Fibroblast of lung (primary cell): Measurements from ENCODE around the gene TPCN2. TPM values are rescaled to one million over a fixed set of nuclear protein-coding genes. Genes with fewer than 3 reads are reported as not detected.

Experiments
- DNase-seq, 2 donors: peaks; one replicate each; pipeline versions ENCODE4 v3.0.0 to v3.0.0-alpha.2; 2010; ENCODE audit warnings: low read depth in 2 of 2
- H2AFZ ChIP-seq: 2 replicates; pipeline ENCODE4 v1.5.1; 2012; ENCODE audit warnings: low read length, control low read depth, inconsistent platforms
- H3K27ac ChIP-seq: 2 replicates; pipeline ENCODE4 v1.5.1; 2011; ENCODE audit warnings: low read length, control low read depth; ENCODE audit not compliant: insufficient read depth
- H3K27me3 ChIP-seq: 2 replicates; pipeline ENCODE4 v1.5.1; 2011; ENCODE audit warnings: mild to moderate bottlenecking, low read length; ENCODE audit not compliant: control insufficient read depth, insufficient read depth
- H3K36me3 ChIP-seq: 2 replicates; pipeline ENCODE4 v1.5.1; 2011; ENCODE audit warnings: low read length; ENCODE audit not compliant: control insufficient read depth, insufficient read depth
- H3K4me1 ChIP-seq: 2 replicates; pipeline ENCODE4 v1.5.1; 2011; ENCODE audit warnings: low read length; ENCODE audit not compliant: control insufficient read depth, insufficient read depth; ENCODE audit errors: extremely low read depth
- H3K4me2 ChIP-seq: 2 replicates; pipeline ENCODE4 v1.5.1; 2011; ENCODE audit warnings: low read length, control low read depth; ENCODE audit not compliant: insufficient read depth; ENCODE audit errors: extremely low read depth
- H3K4me3 ChIP-seq, 4 experiments: fragments of 200-600 bp in 1 of 4; sonication (generic) in 1 of 4; replicated peaks in 1 of 4; 2 replicates each; pipeline ENCODE4 v1.5.1; 2011 to 2016; ENCODE audit warnings: low read length in 4 of 4, low read depth in 3 of 4, mild to moderate bottlenecking in 3 of 4, control low read depth in 2 of 4, inconsistent platforms in 1 of 4, mixed read lengths in 1 of 4; ENCODE audit not compliant: insufficient read depth in 1 of 4; ENCODE audit errors: control extremely low read depth in 1 of 4
- H3K79me2 ChIP-seq: 2 replicates; pipeline ENCODE4 v1.5.1; 2012; ENCODE audit warnings: mild to moderate bottlenecking, low read length, inconsistent platforms; ENCODE audit not compliant: control insufficient read depth, insufficient read depth
- H3K9ac ChIP-seq: 2 replicates; pipeline ENCODE4 v1.5.1; 2011; ENCODE audit warnings: mild to moderate bottlenecking, low read length, control low read depth; ENCODE audit not compliant: insufficient read depth
- H3K9me3 ChIP-seq: 2 replicates; pipeline ENCODE4 v1.5.1; 2012; ENCODE audit warnings: low read depth, low read length; ENCODE audit not compliant: control insufficient read depth, insufficient read depth
- H4K20me1 ChIP-seq: 2 replicates; pipeline ENCODE4 v1.5.1; 2011; ENCODE audit warnings: low read length; ENCODE audit not compliant: control insufficient read depth, insufficient read depth; ENCODE audit errors: extremely low read depth
- CTCF ChIP-seq, 2 donors: IDR thresholded peaks in 1 of 2; conservative IDR thresholded peaks in 1 of 2; 1 replicate in 1 of 2; 2 replicates in 1 of 2; pipeline ENCODE4 v1.5.1; 2011 to 2012; ENCODE audit warnings: low read length in 2 of 2, control low read depth in 1 of 2, inconsistent platforms in 1 of 2, low read depth in 1 of 2, mild to moderate bottlenecking in 1 of 2
- EZH2 ChIP-seq: IDR thresholded peaks from 2 replicates; pipeline ENCODE4 v1.5.1; 2012; ENCODE audit warnings: low read length, control low read depth, mild to moderate bottlenecking; ENCODE audit errors: missing control alignments
- polyA plus RNA-seq, 2 donors: library from polyadenylated mRNA; depleted of rRNA in 1 of 2; stranded (reverse) in 1 of 2; unstranded in 1 of 2; fragments of >200 nt; gene quantifications; 2 replicates each; pipeline ENCODE4 v1.2.1, GENCODE V29; 2011 to 2012; ENCODE audit warnings: missing spikeins in 1 of 2
- total RNA-seq: library from RNA; depleted of rRNA; stranded (reverse); fragments of >200 nt; gene quantifications from 2 replicates; pipeline ENCODE4 v1.2.1, GENCODE V29; 2014

The TPCN2 gene
- total and polyA plus RNA-seq, 2 donors (not counting 1 experiment from before 2014, with no cell fraction given) = 9.7 to 11.7 TPM

GRCh38 chr11:69173925-69174581, 125.3 kb downstream of the TPCN2 start:
- Histone ChIP-seq H3K27me3 (peaks cover 14% of the 10 kb centered on the region), H3K4me3 (no peak overlapping the region), H3K79me2 (no peaks in the 10 kb centered on the region), H2AFZ (no peak overlapping the region), H4K20me1 (no peaks in the 10 kb centered on the region), H3K9me3 (no peaks in the 10 kb centered on the region), H3K36me3 (no peaks in the 10 kb centered on the region), H3K4me2 (no peak overlapping the region), H3K27ac (no peak overlapping the region), H3K9ac (no peak overlapping the region), H3K4me1 (no peaks in the 10 kb centered on the region)
- peak; percentile 34 to 60 for DNase-seq
- TF ChIP-seq EZH2 (no peak), CTCF (conservative IDR thresholded peaks at IDR 0.05 in 1 of 2, IDR thresholded peaks at IDR 0.05 in 1 of 2; ENCODE audit: low read depth in 1 of 2, low read length in 2 of 2) (no peak)

- no peak for TF ChIP-seq CTCF (conservative IDR thresholded peaks at IDR 0.05 in 1 of 2, IDR thresholded peaks at IDR 0.05 in 1 of 2; ENCODE audit: low read depth in 1 of 2, low read length in 2 of 2)
- no peak for TF ChIP-seq EZH2
- Histone ChIP-seq H2AFZ (no peak overlapping the region), H3K4me3 (no peak overlapping the region), H4K20me1 (no peaks in the 10 kb centered on the region), H3K79me2 (no peaks in the 10 kb centered on the region), H3K9ac (no peak overlapping the region), H3K27me3 (peaks cover 17% of the 10 kb centered on the region), H3K36me3 (no peaks in the 10 kb centered on the region), H3K4me2 (no peak overlapping the region), H3K9me3 (no peaks in the 10 kb centered on the region), H3K4me1 (no peaks in the 10 kb centered on the region), H3K27ac (no peak overlapping the region)
- no peak for DNase-seq
Observed at GRCh38 chr11:69174841-69175240, 126.1 kb downstream of the TPCN2 start.

GRCh38 chr11:69178819-69179482, 130.2 kb downstream of the TPCN2 start:
- Histone ChIP-seq H3K79me2 (no peaks in the 10 kb centered on the region), H4K20me1 (no peaks in the 10 kb centered on the region), H2AFZ (no peak overlapping the region), H3K4me3 (no peak overlapping the region), H3K36me3 (no peaks in the 10 kb centered on the region), H3K27ac (no peak overlapping the region), H3K9ac (no peak overlapping the region), H3K27me3 (peaks cover 14% of the 10 kb centered on the region), H3K9me3 (no peaks in the 10 kb centered on the region), H3K4me2 (no peak overlapping the region), H3K4me1 (no peaks in the 10 kb centered on the region)
- no peak for DNase-seq
- TF ChIP-seq EZH2 (no peak), CTCF (conservative IDR thresholded peaks at IDR 0.05 in 1 of 2, IDR thresholded peaks at IDR 0.05 in 1 of 2; ENCODE audit: low read depth in 1 of 2, low read length in 2 of 2) (no peak)
